HT1080 (cell line): ENCODE results near the gene TRIM42. TPM values are rescaled to one million over a fixed set of nuclear protein-coding genes. Genes with fewer than 3 reads are reported as not detected.

Experiments used
- DNase-seq: peaks from one replicate; pipeline ENCODE4 v3.0.0-alpha.2; 2015; ENCODE audit warnings: low read depth
- polyA plus RNA-seq, 2 experiments: library from polyadenylated mRNA; depleted of rRNA; stranded (reverse); fragments of >200 nt; gene quantifications; 2 replicates each; pipeline ENCODE4 v1.2.3, GENCODE V29; 2015
- total RNA-seq: library from RNA; depleted of rRNA; stranded (reverse); fragments of >200 nt; shearing (Covaris generic); gene quantifications from 2 replicates; pipeline ENCODE4 v1.2.3, GENCODE V29; 2014; rRNA removed

TRIM42 gene
- total RNA-seq: not detected in 2 replicates
- polyA plus RNA-seq (2015; cell fraction: cytosol; rRNA removed): not detected in 2 replicates
- polyA plus RNA-seq (2015; cell fraction: nucleus; rRNA removed): not detected in 2 replicates

GRCh38 chr3:140677764-140678163 is at the start of gene TRIM42:
Gene TRIM42, plus strand, starts transcription at chr3:140678064. Its CDS starts 166 bp downstream, at chr3:140678230.
- DNase-seq: no peak

GRCh38 chr3:140628606-140629005 is 49.3 kb upstream of the TRIM42 start:
- no peak for DNase-seq

GRCh38 chr3:140629357-140630137 is 48.3 kb upstream of the TRIM42 start:
- DNase-seq: peak; percentile 100

GRCh38 chr3:140630366-140630765 is 47.5 kb upstream of the TRIM42 start:
- DNase-seq: no peak

- peak; percentile 64 for DNase-seq
These were observed 47.0 kb upstream of the TRIM42 start for GRCh38 chr3:140630866-140631265.

GRCh38 chr3:140635276-140635675 is 42.6 kb upstream of the TRIM42 start:
- no peak for DNase-seq

GRCh38 chr3:140636406-140637138 is 41.3 kb upstream of the TRIM42 start:
- DNase-seq: peak; percentile 82

- no peak for DNase-seq
These were observed 26.6 kb upstream of the TRIM42 start for GRCh38 chr3:140651287-140651686.

GRCh38 chr3:140655678-140656077 is 22.2 kb upstream of the TRIM42 start:
- peak; percentile 19 for DNase-seq

- DNase-seq: no peak
These were observed 13.8 kb upstream of the TRIM42 start for GRCh38 chr3:140664111-140664510.

GRCh38 chr3:140682586-140682985 is 4.7 kb downstream of the TRIM42 start:
- DNase-seq: no peak

GRCh38 chr3:140686128-140686527 is 8.3 kb downstream of the TRIM42 start:
- DNase-seq: no peak

- DNase-seq: no peak
These were observed 9.1 kb downstream of the TRIM42 start for GRCh38 chr3:140686948-140687347.

GRCh38 chr3:140695361-140696061 is 17.6 kb downstream of the TRIM42 start:
- DNase-seq: peak; percentile 35

- no peak for DNase-seq
These were observed 21.8 kb downstream of the TRIM42 start for GRCh38 chr3:140699516-140700231.

GRCh38 chr3:140702281-140702680 is 24.4 kb downstream of the TRIM42 start:
- no peak for DNase-seq

- DNase-seq: no peak
These were observed 25.6 kb downstream of the TRIM42 start for GRCh38 chr3:140703496-140703895.

GRCh38 chr3:140704733-140705132 is 26.9 kb downstream of the TRIM42 start:
- DNase-seq: no peak

GRCh38 chr3:140705954-140706353 is 28.1 kb downstream of the TRIM42 start:
- no peak for DNase-seq

GRCh38 chr3:140706360-140706759 is 28.5 kb downstream of the TRIM42 start:
- DNase-seq: no peak

- no peak for DNase-seq
These were observed 31.0 kb downstream of the TRIM42 start for GRCh38 chr3:140708815-140709214.
